Mammary epithelial cell (primary cell): ENCODE data around the gene XXYLT1.

Experiments
- EZH2 ChIP-seq: IDR thresholded peaks from 2 replicates; pipeline ENCODE4 v1.6.1; 2012; ENCODE audit warnings: low read length, inconsistent platforms, borderline replicate concordance
- TF ChIP-seq, protein P1 (sequence below), 2 donors: IDR thresholded peaks in 1 of 2; conservative IDR thresholded peaks in 1 of 2; 2 replicates each; pipeline ENCODE4 v1.5.1; 2011 to 2012; ENCODE audit warnings: inconsistent platforms in 2 of 2, low read length in 2 of 2, mild to moderate bottlenecking in 2 of 2, control low read depth in 1 of 2, low read depth in 1 of 2; ENCODE audit not compliant: insufficient read depth in 1 of 2; ENCODE audit errors: extremely low read depth in 1 of 2

DNA sequence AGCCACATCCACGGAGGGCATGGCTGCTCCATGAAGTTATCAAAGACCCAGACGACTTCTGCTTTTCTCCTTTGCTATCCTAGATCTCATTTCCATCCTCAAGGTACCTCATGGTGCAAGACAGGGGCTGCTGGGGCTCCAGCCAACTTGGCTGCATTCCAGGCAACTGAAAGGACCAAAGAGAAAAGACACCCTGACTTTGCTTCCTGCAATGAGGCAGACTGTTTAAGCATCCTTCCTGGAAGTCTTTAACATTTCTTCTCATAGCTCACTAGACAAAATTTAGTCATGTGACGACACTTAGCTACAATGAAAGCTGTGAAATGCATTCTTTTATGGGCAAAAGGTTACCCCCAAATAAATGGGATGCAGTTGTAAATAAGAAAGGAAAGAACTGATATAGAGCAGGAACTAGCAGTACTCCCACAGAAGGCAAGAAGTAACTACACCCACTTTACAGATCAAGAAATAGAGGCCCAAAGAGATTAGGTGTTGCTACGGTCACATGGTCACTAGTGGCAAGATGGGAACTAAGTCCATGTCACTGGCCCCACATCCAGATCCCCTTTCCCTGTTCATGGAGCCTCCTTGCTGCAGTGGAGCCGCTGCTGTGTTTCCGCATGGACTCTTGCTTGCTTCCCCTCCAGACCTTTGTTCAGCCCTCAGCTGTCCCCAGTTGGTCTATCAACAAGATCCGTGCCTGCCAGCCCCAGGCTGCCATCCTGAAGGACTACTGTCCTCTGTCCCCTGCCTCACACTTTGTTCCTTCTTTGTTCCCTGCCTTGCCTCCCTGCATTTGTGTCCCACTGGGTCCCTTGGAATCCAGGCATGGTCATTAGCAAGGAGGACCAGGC lies 107.0 kb downstream of the XXYLT1 start:
- TF ChIP-seq, protein P1, sequence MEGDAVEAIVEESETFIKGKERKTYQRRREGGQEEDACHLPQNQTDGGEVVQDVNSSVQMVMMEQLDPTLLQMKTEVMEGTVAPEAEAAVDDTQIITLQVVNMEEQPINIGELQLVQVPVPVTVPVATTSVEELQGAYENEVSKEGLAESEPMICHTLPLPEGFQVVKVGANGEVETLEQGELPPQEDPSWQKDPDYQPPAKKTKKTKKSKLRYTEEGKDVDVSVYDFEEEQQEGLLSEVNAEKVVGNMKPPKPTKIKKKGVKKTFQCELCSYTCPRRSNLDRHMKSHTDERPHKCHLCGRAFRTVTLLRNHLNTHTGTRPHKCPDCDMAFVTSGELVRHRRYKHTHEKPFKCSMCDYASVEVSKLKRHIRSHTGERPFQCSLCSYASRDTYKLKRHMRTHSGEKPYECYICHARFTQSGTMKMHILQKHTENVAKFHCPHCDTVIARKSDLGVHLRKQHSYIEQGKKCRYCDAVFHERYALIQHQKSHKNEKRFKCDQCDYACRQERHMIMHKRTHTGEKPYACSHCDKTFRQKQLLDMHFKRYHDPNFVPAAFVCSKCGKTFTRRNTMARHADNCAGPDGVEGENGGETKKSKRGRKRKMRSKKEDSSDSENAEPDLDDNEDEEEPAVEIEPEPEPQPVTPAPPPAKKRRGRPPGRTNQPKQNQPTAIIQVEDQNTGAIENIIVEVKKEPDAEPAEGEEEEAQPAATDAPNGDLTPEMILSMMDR (conservative IDR thresholded peaks at IDR 0.05 in 1 of 2, IDR thresholded peaks at IDR 0.05 in 1 of 2; ENCODE audit: extremely low read depth in 1 of 2, insufficient read depth in 1 of 2, low read depth in 1 of 2, low read length in 2 of 2) = no peak
- no peak for TF ChIP-seq EZH2
